Mammary epithelial cell (primary cell): ENCODE data around the gene CROCC2.

Experiments
- CTCF ChIP-seq, 2 donors: IDR thresholded peaks in 1 of 2; conservative IDR thresholded peaks in 1 of 2; 2 replicates each; pipeline ENCODE4 v1.5.1; 2011 to 2012; ENCODE audit warnings: inconsistent platforms in 2 of 2, low read length in 2 of 2, mild to moderate bottlenecking in 2 of 2, control low read depth in 1 of 2, low read depth in 1 of 2; ENCODE audit not compliant: insufficient read depth in 1 of 2; ENCODE audit errors: extremely low read depth in 1 of 2
- EZH2 ChIP-seq: IDR thresholded peaks from 2 replicates; pipeline ENCODE4 v1.6.1; 2012; ENCODE audit warnings: low read length, inconsistent platforms, borderline replicate concordance

GRCh38 chr2:240959941-240960308, 53.8 kb downstream of the CROCC2 start:
- TF ChIP-seq CTCF (conservative IDR thresholded peaks at IDR 0.05 in 1 of 2, IDR thresholded peaks at IDR 0.05 in 1 of 2; ENCODE audit: extremely low read depth in 1 of 2, insufficient read depth in 1 of 2, low read depth in 1 of 2, low read length in 2 of 2) (no peak), EZH2 (no peak)
